Measurements from ENCODE around the gene IQSEC1. TPM values are rescaled to one million over a fixed set of nuclear protein-coding genes. Genes with fewer than 3 reads are reported as not detected.

IQSEC1 gene
- total and polyA plus RNA-seq, 8 donors, result 24.9 to 57.0 (median 34.2) TPM

- intact Hi-C loops (cut with DNase I), result no loop called here
- Histone ChIP-seq H3K4me1 (peaks cover 0 to 7% of the 10 kb centered on the region in 2 donors), H3K27ac (no peak overlapping the region), H3K27me3 (no peaks in the 10 kb centered on the region), H3K36me3 (peaks cover 0 to 99% of the 10 kb centered on the region in 2 donors), H3K9me3 (no peaks in the 10 kb centered on the region), H3K4me3 (no peak overlapping the region)
- DNase-seq (no peak), ATAC-seq (no peak)
- TF ChIP-seq CTCF (IDR thresholded peaks at IDR 0.05), result no peak
These were observed 155.0 kb downstream of the IQSEC1 start for GRCh38 chr3:12918231-12918630.

- intact Hi-C loops (cut with DNase I), result no loop called here
- no peaks in the 10 kb centered on the region for H3K4me1 ChIP-seq
- peaks cover 0 to 99% of the 10 kb centered on the region in 2 donors for H3K36me3 ChIP-seq
- DNase-seq, result no peak
- ATAC-seq, result peak; percentile 7
- no peak for TF ChIP-seq CTCF (IDR thresholded peaks at IDR 0.05)
- no peak overlapping the region for H3K4me3 ChIP-seq
- H3K9me3 ChIP-seq, result no peaks in the 10 kb centered on the region
- H3K27ac ChIP-seq, result no peak overlapping the region
- H3K27me3 ChIP-seq, result no peaks in the 10 kb centered on the region
These were observed 157.1 kb downstream of the IQSEC1 start for GRCh38 chr3:12916159-12916558.

GRCh38 chr3:12914088-12914487, 159.1 kb downstream of the IQSEC1 start:
- Histone ChIP-seq H3K27me3 (no peaks in the 10 kb centered on the region), H3K36me3 (peaks cover 0 to 99% of the 10 kb centered on the region in 2 donors), H3K4me1 (no peaks in the 10 kb centered on the region), H3K4me3 (no peak overlapping the region), H3K27ac (no peak overlapping the region), H3K9me3 (no peaks in the 10 kb centered on the region)
- intact Hi-C loops (cut with DNase I), result no loop called here
- DNase-seq, result peak in 1 of 4 donors; percentile 41
- no peak for ATAC-seq
- TF ChIP-seq CTCF (IDR thresholded peaks at IDR 0.05), result no peak

GRCh38 chr3:12911881-12912415, 161.3 kb downstream of the IQSEC1 start:
- Histone ChIP-seq H3K4me3 (no peak overlapping the region), H3K27ac (no peak overlapping the region), H3K27me3 (no peaks in the 10 kb centered on the region), H3K9me3 (no peaks in the 10 kb centered on the region), H3K4me1 (no peaks in the 10 kb centered on the region), H3K36me3 (peaks cover 0 to 99% of the 10 kb centered on the region in 2 donors)
- ATAC-seq (no peak), DNase-seq (peak in 1 of 4 donors; percentile 55)
- intact Hi-C loops (cut with DNase I), result no loop called here
- TF ChIP-seq CTCF (IDR thresholded peaks at IDR 0.05), result no peak

GRCh38 chr3:12910356-12911099, 162.7 kb downstream of the IQSEC1 start:
- Histone ChIP-seq H3K9me3 (no peaks in the 10 kb centered on the region), H3K27ac (no peak overlapping the region), H3K4me3 (no peak overlapping the region), H3K27me3 (no peaks in the 10 kb centered on the region), H3K36me3 (peaks cover 0 to 99% of the 10 kb centered on the region in 2 donors), H3K4me1 (no peaks in the 10 kb centered on the region)
- intact Hi-C loops (cut with DNase I), result no loop called here
- ATAC-seq (no peak), DNase-seq (peak in 1 of 4 donors; percentile 50)
- TF ChIP-seq CTCF (IDR thresholded peaks at IDR 0.05), result no peak
